ENCODE results near the gene NOTUM. TPM values are rescaled to one million over a fixed set of nuclear protein-coding genes. Genes with fewer than 3 reads are reported as not detected.

NOTUM gene
- total RNA-seq, 4 donors from 2014 or later = not detected

DNA sequence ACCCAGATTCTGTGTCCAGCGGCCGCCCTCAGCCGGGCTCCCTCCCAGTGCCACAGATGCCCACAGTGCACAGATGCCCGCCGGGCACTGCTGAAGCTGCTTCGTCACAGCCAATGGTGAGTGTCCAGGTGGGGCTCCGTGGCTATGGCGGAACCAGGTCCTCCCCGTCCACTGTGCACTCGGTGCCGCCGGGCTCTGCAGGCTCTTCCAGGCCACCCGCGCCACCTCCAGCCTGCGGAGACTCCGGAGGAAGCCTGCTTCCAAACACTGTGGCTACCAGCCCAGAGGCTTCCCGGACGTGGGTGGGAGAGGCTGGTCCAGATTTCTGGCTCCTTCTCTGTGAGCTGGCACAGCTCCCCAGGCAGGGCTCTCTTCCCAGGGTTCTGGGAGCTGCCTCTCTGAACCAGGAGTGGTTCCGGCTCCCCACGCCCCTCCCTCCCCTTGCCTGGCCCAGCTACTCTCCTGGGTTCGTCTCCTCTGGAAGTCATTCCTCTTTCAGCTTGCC is 21.1 kb downstream of the NOTUM start:
- peak; percentile 55 for ATAC-seq (ENCODE audit: low FRiP score)
- no peak for DNase-seq (ENCODE audit: low spot score)
- TF ChIP-seq, protein P1, sequence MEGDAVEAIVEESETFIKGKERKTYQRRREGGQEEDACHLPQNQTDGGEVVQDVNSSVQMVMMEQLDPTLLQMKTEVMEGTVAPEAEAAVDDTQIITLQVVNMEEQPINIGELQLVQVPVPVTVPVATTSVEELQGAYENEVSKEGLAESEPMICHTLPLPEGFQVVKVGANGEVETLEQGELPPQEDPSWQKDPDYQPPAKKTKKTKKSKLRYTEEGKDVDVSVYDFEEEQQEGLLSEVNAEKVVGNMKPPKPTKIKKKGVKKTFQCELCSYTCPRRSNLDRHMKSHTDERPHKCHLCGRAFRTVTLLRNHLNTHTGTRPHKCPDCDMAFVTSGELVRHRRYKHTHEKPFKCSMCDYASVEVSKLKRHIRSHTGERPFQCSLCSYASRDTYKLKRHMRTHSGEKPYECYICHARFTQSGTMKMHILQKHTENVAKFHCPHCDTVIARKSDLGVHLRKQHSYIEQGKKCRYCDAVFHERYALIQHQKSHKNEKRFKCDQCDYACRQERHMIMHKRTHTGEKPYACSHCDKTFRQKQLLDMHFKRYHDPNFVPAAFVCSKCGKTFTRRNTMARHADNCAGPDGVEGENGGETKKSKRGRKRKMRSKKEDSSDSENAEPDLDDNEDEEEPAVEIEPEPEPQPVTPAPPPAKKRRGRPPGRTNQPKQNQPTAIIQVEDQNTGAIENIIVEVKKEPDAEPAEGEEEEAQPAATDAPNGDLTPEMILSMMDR (IDR thresholded peaks at IDR 0.05) = no peak

DNA sequence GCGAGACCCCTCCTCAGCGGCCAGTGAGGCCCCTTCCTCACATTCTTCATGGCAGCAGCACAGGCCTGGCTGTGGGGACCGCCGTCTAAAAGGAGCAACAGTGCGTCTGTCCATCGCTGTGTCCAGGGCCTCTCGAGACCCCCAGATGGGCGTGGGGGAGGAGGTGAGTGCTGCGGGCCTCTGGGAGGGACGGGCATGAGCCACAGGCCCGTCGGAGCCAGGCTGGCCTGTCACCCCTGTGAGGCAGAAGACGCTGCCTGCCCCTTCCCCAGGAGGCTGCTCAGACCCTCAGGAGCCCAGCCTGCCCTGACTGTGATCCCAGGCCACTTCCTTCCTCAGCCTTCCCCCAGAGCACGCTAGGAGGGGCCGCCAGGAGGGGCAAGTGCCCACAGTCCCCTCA is 21.8 kb downstream of the NOTUM start:
- TF ChIP-seq, protein P1 (IDR thresholded peaks at IDR 0.05) = no peak
- DNase-seq (ENCODE audit: low spot score) (no peak), ATAC-seq (ENCODE audit: low FRiP score) (no peak)

DNA sequence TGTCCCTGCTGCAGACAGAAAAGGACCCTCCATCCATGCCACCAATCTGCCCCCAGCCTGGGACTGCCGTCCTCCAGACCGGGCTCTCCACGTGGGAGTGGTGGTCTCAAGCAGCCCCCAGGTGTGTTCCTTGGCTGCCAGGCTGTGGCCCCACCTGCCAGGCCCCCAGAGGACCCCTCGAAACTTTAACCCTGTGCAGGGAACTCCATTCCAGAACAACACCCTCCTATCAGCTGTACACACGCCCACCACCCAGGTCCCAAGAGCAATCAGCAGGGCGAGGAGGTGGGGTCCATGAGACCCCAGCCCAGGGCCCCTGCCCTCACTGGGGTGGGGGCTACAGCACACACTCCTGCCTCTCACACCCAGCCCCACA is 25.3 kb downstream of the NOTUM start:
- ATAC-seq (ENCODE audit: low FRiP score) = no peak
- TF ChIP-seq, protein P1 (IDR thresholded peaks at IDR 0.05) = no peak
- no peak for DNase-seq (ENCODE audit: low spot score)

DNA sequence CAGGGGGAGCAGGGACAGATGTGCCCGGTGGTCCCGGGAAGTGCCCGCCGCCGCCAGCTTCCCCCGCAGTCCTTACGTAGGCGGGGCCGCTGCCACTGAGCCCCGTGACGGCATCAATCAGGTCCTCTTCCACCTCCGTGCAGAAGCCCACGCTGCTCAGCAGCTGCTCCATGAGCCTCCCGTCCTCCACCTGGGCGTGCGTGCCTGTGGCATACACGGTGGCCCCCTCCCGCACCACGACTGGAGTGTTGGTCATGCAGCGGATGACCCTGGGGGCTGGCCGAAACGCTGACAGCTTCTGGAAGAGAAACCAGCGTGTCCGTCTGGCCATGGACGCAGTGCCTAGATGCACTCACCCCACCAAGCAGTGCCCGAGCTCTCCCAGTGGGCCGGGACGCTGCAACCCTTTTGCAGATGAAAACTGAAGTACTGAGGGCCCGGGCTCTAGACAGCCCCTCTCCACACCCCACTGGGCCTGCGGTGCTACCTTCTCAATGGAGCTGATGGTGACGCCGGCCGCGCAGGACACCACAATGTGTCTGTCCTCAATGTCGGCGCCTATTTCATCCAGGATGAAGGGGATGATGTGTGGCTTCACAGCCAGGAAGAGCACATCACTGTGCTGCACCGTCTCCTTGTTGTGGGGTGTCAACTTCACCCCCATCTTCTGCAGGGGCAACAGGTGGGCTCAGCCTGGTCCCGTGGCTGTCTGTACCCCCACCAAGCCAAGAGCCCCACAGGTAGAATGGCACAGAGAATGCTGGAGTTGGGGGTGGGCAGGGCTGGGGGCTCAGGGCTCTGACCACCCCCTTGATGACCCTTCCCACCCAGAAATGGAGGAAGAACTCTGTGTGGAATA is 25.9 kb downstream of the NOTUM start:
- ATAC-seq (ENCODE audit: low FRiP score) (no peak), DNase-seq (ENCODE audit: low spot score) (no peak)
- TF ChIP-seq, protein P1 (IDR thresholded peaks at IDR 0.05) = no peak

DNA sequence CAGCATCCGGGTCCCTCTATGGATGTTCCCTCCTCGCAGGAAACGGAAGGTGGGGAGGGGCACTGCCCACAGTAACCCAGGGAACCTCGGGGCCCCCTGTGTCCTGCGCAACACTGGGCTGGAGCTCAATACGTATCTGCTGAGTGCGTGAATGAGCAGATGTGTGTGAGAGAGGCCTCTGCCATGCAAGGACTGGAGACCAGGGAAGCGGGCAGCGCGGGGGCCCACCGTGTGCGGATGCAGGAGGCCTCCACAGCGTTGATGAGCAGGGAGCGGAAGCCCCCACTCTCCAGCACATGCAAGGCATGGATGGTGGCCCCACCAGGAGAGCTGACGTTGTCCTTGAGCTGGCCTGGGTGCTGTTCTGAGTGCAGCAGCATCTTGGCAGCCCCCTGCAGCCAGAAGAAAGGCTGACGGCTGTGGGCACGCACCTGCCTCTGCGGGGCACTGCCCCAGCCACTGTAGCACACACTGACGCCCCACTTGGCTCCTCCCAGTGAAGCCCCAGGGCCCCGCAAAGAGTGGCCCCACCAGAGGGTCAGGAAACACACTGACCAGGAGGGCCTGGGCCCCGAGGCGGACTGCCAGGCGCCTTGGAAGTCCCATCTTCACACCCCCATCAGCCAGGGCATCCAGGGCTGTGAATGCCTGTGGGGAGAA is 26.8 kb downstream of the NOTUM start:
- TF ChIP-seq, protein P1 (IDR thresholded peaks at IDR 0.05) = no peak
- DNase-seq (ENCODE audit: low spot score) = no peak
- no peak for ATAC-seq (ENCODE audit: low FRiP score)

DNA sequence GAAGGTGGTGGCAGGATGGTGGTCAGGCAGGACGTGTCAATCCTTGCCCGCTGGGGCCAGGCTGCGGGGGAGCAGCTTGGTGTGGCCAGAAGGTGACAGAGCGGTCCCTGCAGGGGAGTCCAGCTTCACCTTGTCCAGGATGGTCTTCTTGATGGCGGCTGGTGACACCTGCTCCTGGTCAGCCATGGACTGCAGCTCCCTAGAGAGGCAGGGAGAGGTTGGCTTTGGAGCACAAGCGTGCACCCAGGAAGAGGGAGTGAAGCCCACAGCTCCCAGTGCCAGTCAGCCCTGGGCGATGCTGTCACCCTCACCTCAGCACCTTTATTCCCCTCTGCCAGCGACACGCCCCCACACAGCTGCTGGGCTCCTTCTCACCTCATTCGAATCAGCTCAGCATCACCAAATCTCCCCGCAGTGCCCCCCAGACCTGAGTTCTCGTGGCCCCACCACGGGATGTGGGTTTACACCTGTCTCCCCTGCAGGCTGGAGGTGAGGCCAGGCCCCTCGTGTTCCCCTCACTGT is 27.7 kb downstream of the NOTUM start:
- TF ChIP-seq, protein P1 (IDR thresholded peaks at IDR 0.05) = no peak

More for the DNA sequence above, 27.7 kb downstream of the NOTUM start:
- DNase-seq (ENCODE audit: low spot score) (no peak), ATAC-seq (ENCODE audit: low FRiP score) (no peak)
